HepG2 (cell line): ENCODE results near the gene PDIK1L. TPM values are rescaled to one million over a fixed set of nuclear protein-coding genes. Genes with fewer than 3 reads are reported as not detected.
A peak's percentile ranks its signal among the peaks of the same experiment; 100 is the strongest.

ENCODE experiments used
- ARNTL ChIP-seq: sonication (generic); formaldehyde crosslinking; IDR thresholded peaks from 2 replicates; pipeline ENCODE4 v1.4.0; 2020; ENCODE audit warnings: mild to moderate bottlenecking, missing genetic modification reagents
- CHCHD3 ChIP-seq: sonication (generic); formaldehyde crosslinking; IDR thresholded peaks from 2 replicates; pipeline ENCODE4 v1.8.0; 2022; ENCODE audit warnings: mild to moderate bottlenecking, missing genetic modification reagents, moderate library complexity
- DNMT1 ChIP-seq: sonication (generic); formaldehyde crosslinking; IDR thresholded peaks from 2 replicates; pipeline ENCODE4 v1.5.1; 2020; ENCODE audit warnings: mild to moderate bottlenecking, missing genetic modification reagents
- EZH2 ChIP-seq: conservative IDR thresholded peaks from 2 replicates; pipeline ENCODE4 v1.6.1; 2012; ENCODE audit warnings: mild to moderate bottlenecking, low read depth, low read length, moderate library complexity
- GATAD1 ChIP-seq: IDR thresholded peaks from 2 replicates; pipeline ENCODE4 v1.6.1; 2016; ENCODE audit warnings: missing genetic modification reagents, missing compliant biosample characterization
- HCFC1 ChIP-seq: fragments of 150-350 bp; IDR thresholded peaks from 2 replicates; pipeline ENCODE4 v1.6.1; 2014; ENCODE audit warnings: low read depth, low read length
- HOMEZ ChIP-seq: IDR thresholded peaks from 2 replicates; pipeline ENCODE4 v1.6.1; 2016; ENCODE audit warnings: low read depth
- POGZ ChIP-seq: sonication (generic); formaldehyde crosslinking; IDR thresholded peaks from 2 replicates; pipeline ENCODE4 v1.4.0; 2020; ENCODE audit warnings: mild to moderate bottlenecking, missing genetic modification reagents
- SAFB2 ChIP-seq: sonication (generic); formaldehyde crosslinking; IDR thresholded peaks from 2 replicates; pipeline ENCODE4 v1.5.1; 2020; ENCODE audit warnings: missing genetic modification reagents, low read depth, mild to moderate bottlenecking, borderline replicate concordance
- TBX2 ChIP-seq: sonication (generic); formaldehyde crosslinking; IDR thresholded peaks from 2 replicates; pipeline ENCODE4 v1.5.0; 2020; ENCODE audit warnings: missing genetic modification reagents, mild to moderate bottlenecking, borderline replicate concordance
- YEATS4 ChIP-seq: sonication (generic); formaldehyde crosslinking; IDR thresholded peaks from 2 replicates; pipeline ENCODE4 v1.4.0; 2020; ENCODE audit warnings: missing genetic modification reagents, borderline replicate concordance
- ZFY ChIP-seq: sonication (generic); formaldehyde crosslinking; IDR thresholded peaks from 2 replicates; pipeline ENCODE4 v1.4.0; 2020; ENCODE audit warnings: missing genetic modification reagents
- ZHX2 ChIP-seq, 2 experiments: sonication (generic) in 1 of 2; formaldehyde crosslinking in 1 of 2; IDR thresholded peaks; 2 replicates each; pipeline versions ENCODE4 v1.6.1 to v1.9.0; 2014 to 2022; ENCODE audit warnings: antibody characterized with exemption in 1 of 2, borderline replicate concordance in 1 of 2, inconsistent platforms in 1 of 2, low read depth in 1 of 2, missing genetic modification reagents in 1 of 2
- ZMYM3 ChIP-seq: sonication (generic); formaldehyde crosslinking; IDR thresholded peaks from 2 replicates; pipeline ENCODE4 v1.5.1; 2020; ENCODE audit warnings: mild to moderate bottlenecking, missing genetic modification reagents
- ZNF276 ChIP-seq: sonication (generic); formaldehyde crosslinking; IDR thresholded peaks from 2 replicates; pipeline ENCODE4 v1.4.0; 2020; ENCODE audit warnings: mild to moderate bottlenecking, low read depth, missing genetic modification reagents
- ZNF282 ChIP-seq: fragments of 450-650 bp; IDR thresholded peaks from 2 replicates; pipeline ENCODE4 v1.6.1; 2018; ENCODE audit not compliant: partially characterized antibody
- ZNF660 ChIP-seq: sonication (generic); formaldehyde crosslinking; IDR thresholded peaks from 2 replicates; pipeline ENCODE4 v1.5.1; 2020; ENCODE audit warnings: mild to moderate bottlenecking, low read depth, missing genetic modification reagents, borderline replicate concordance
- ZNF720 ChIP-seq: sonication (generic); formaldehyde crosslinking; IDR thresholded peaks from 2 replicates; pipeline ENCODE4 v1.4.0; 2020; ENCODE audit warnings: missing genetic modification reagents
- ZNF777 ChIP-seq: sonication (generic); formaldehyde crosslinking; IDR thresholded peaks from 2 replicates; pipeline ENCODE4 v1.4.0; 2020; ENCODE audit warnings: missing genetic modification reagents
- ZNF83 ChIP-seq: sonication (generic); formaldehyde crosslinking; IDR thresholded peaks from 2 replicates; pipeline ENCODE4 v1.4.0; 2020; ENCODE audit warnings: missing genetic modification reagents, mild to moderate bottlenecking, borderline replicate concordance
- polyA plus RNA-seq, 8 experiments: library from polyadenylated mRNA; depleted of rRNA in 3 of 8; stranded (reverse) in 7 of 8; unstranded in 1 of 8; fragments of >200 nt; fragmentation: Illumina TruSeq in 4 of 8; extraction: Trizol in 4 of 8; gene quantifications; 2 replicates each; pipeline versions ENCODE4 v1.2.1 to v1.2.3, GENCODE V29; 2011 to 2016; ENCODE audit warnings: low read depth in 4 of 8, missing spikeins in 1 of 8, mixed read lengths in 1 of 8; ENCODE audit not compliant: insufficient read depth in 1 of 8
- total RNA-seq, 5 experiments: library from RNA; depleted of rRNA; stranded (reverse); fragments of >200 nt; fragmentation: Illumina TruSeq; extraction: Trizol; gene quantifications; 2 replicates each; pipeline ENCODE4 v1.2.3, GENCODE V29; 2016; ENCODE audit warnings: low read depth in 1 of 5

PDIK1L gene
- total and polyA plus RNA-seq, 2 of the 13 experiments (the other 11 are each of a cell fraction or from before 2014, with no cell fraction given), result 1.9 to 4.6 TPM

- TF ChIP-seq ZNF83 (CRISPR knock-in tag) (no peak), HOMEZ (CRISPR knock-in tag) (no peak), HCFC1 (peak; percentile 53; the same call in 1 of the 2 replicates), DNMT1 (CRISPR knock-in tag) (no peak), POGZ (CRISPR knock-in tag) (no peak), ZFY (CRISPR knock-in tag) (peak; percentile 87), ZNF720 (CRISPR knock-in tag) (no peak), ZNF276 (CRISPR knock-in tag) (no peak), ZNF777 (CRISPR knock-in tag) (peak; percentile 13; the same call in 1 of the 2 replicates), GATAD1 (peak; percentile 53), TBX2 (CRISPR knock-in tag) (peak; percentile 72), ZNF660 (no peak), YEATS4 (CRISPR knock-in tag) (peak; percentile 47; the same call in 1 of the 2 replicates), EZH2 (no peak), ZHX2 (IDR thresholded peaks at IDR 0.05; ENCODE audit: low read depth) (peak; percentile 62; the same call in 1 of the 2 replicates), ZHX2 (CRISPR knock-in tag; IDR thresholded peaks at IDR 0.05; ENCODE audit: borderline replicate concordance) (no peak), SAFB2 (CRISPR knock-in tag) (no peak), CHCHD3 (no peak), ZNF282 (no peak), ZMYM3 (CRISPR knock-in tag) (no peak), ARNTL (CRISPR knock-in tag) (peak; percentile 50; the same call in 1 of the 2 replicates)
These were observed at the start of gene PDIK1L (continued) for GRCh38 chr1:26111530-26112406.
